GM18511 (cell line): ENCODE measurements around the gene SSC5D.
"Not testable (repeated sequence)": the region's sequence is repeated elsewhere in the genome, so short reads cannot be mapped to it uniquely, and the experiment has no call there.

ENCODE experiments used
- ATAC-seq: cut with Tn5 transposase; IDR thresholded peaks from one replicate; pipeline ENCODE4 v1.9.1; 2021; ENCODE audit warnings: mild to moderate bottlenecking, moderate library complexity; ENCODE audit not compliant: unreplicated experiment

Gene SSC5D

GRCh38 chr19:55486043-55486970 lies 1.9 kb upstream of the SSC5D start:
- ATAC-seq = no peak

GRCh38 chr19:55486971-55487923 lies 989 bp upstream of the SSC5D start:
- ATAC-seq = no peak

GRCh38 chr19:55488986-55489710 lies 912 bp downstream of the SSC5D start:
- no peak for ATAC-seq

- ATAC-seq = no peak
Observed at GRCh38 chr19:55489711-55490477, 1.7 kb downstream of the SSC5D start.

- no peak for ATAC-seq
Observed at GRCh38 chr19:55490478-55491432, 2.5 kb downstream of the SSC5D start.

- ATAC-seq = no peak
Observed at GRCh38 chr19:55491546-55492360, 3.5 kb downstream of the SSC5D start.

- no peak for ATAC-seq
Observed at GRCh38 chr19:55492362-55492944, 4.2 kb downstream of the SSC5D start.

GRCh38 chr19:55493052-55493644 lies 4.9 kb downstream of the SSC5D start:
- no peak for ATAC-seq

GRCh38 chr19:55493645-55494171 lies 5.5 kb downstream of the SSC5D start:
- no peak for ATAC-seq

GRCh38 chr19:55494172-55494761 lies 6.0 kb downstream of the SSC5D start:
- no peak for ATAC-seq

GRCh38 chr19:55495646-55496349 lies 7.6 kb downstream of the SSC5D start:
- no peak for ATAC-seq

- ATAC-seq = not testable (repeated sequence)
Observed at GRCh38 chr19:55496820-55497219, 8.6 kb downstream of the SSC5D start.

- no peak for ATAC-seq
Observed at GRCh38 chr19:55497763-55498162, 9.5 kb downstream of the SSC5D start.

- ATAC-seq = no peak
Observed at GRCh38 chr19:55498246-55498840, 10.1 kb downstream of the SSC5D start.

- no peak for ATAC-seq
Observed at GRCh38 chr19:55500368-55500952, 12.2 kb downstream of the SSC5D start.
